ENCODE measurements around the gene P3R3URF.

Gene P3R3URF

GRCh38 chr1:46183926-46184557, 7.8 kb upstream of the P3R3URF start:
- Histone ChIP-seq H3K27ac (ENCODE audit: low read depth, low read length) (peak overlapping the region; percentile 88), H3K4me3 (ENCODE audit: low read depth, low read length) (no peak overlapping the region), H3K27me3 (ENCODE audit: insufficient read depth, low read length) (no peaks in the 10 kb centered on the region), H3K36me3 (ENCODE audit: insufficient read depth, low read length) (no peaks in the 10 kb centered on the region), H2AFZ (ENCODE audit: low read length, unreplicated experiment) (no peak overlapping the region), H3K4me1 (ENCODE audit: control insufficient read depth, insufficient read depth, low read length, unreplicated experiment) (peaks cover 38% of the 10 kb centered on the region), H3K79me2 (ENCODE audit: control insufficient read depth, insufficient read depth, low read length, unreplicated experiment) (no peaks in the 10 kb centered on the region)

- Histone ChIP-seq H3K27me3 (ENCODE audit: insufficient read depth, low read length) (no peaks in the 10 kb centered on the region), H3K4me1 (ENCODE audit: control insufficient read depth, insufficient read depth, low read length, unreplicated experiment) (peaks cover 31% of the 10 kb centered on the region), H3K79me2 (ENCODE audit: control insufficient read depth, insufficient read depth, low read length, unreplicated experiment) (no peaks in the 10 kb centered on the region), H3K36me3 (ENCODE audit: insufficient read depth, low read length) (no peaks in the 10 kb centered on the region), H3K27ac (ENCODE audit: low read depth, low read length) (peak overlapping the region; percentile 88), H2AFZ (ENCODE audit: low read length, unreplicated experiment) (no peak overlapping the region), H3K4me3 (ENCODE audit: low read depth, low read length) (no peak overlapping the region)
These were observed 7.0 kb upstream of the P3R3URF start for GRCh38 chr1:46183079-46183847.

GRCh38 chr1:46181343-46182260, 5.3 kb upstream of the P3R3URF start:
- no peaks in the 10 kb centered on the region for H3K79me2 ChIP-seq (ENCODE audit: control insufficient read depth, insufficient read depth, low read length, unreplicated experiment)
- H2AFZ ChIP-seq (ENCODE audit: low read length, unreplicated experiment): no peak overlapping the region
- H3K4me1 ChIP-seq (ENCODE audit: control insufficient read depth, insufficient read depth, low read length, unreplicated experiment): peaks cover 31% of the 10 kb centered on the region
- H3K27ac ChIP-seq (ENCODE audit: low read depth, low read length): no peak overlapping the region
- no peak overlapping the region for H3K4me3 ChIP-seq (ENCODE audit: low read depth, low read length)
- no peaks in the 10 kb centered on the region for H3K36me3 ChIP-seq (ENCODE audit: insufficient read depth, low read length)
- no peaks in the 10 kb centered on the region for H3K27me3 ChIP-seq (ENCODE audit: insufficient read depth, low read length)

GRCh38 chr1:46180082-46180616, 3.9 kb upstream of the P3R3URF start:
- Histone ChIP-seq H2AFZ (ENCODE audit: low read length, unreplicated experiment) (no peak overlapping the region), H3K27me3 (ENCODE audit: insufficient read depth, low read length) (no peaks in the 10 kb centered on the region), H3K4me3 (ENCODE audit: low read depth, low read length) (no peak overlapping the region), H3K4me1 (ENCODE audit: control insufficient read depth, insufficient read depth, low read length, unreplicated experiment) (peaks cover 31% of the 10 kb centered on the region), H3K36me3 (ENCODE audit: insufficient read depth, low read length) (no peaks in the 10 kb centered on the region), H3K79me2 (ENCODE audit: control insufficient read depth, insufficient read depth, low read length, unreplicated experiment) (no peaks in the 10 kb centered on the region), H3K27ac (ENCODE audit: low read depth, low read length) (no peak overlapping the region)

- H3K27ac ChIP-seq (ENCODE audit: low read depth, low read length): no peak overlapping the region
- no peak overlapping the region for H3K4me3 ChIP-seq (ENCODE audit: low read depth, low read length)
- no peaks in the 10 kb centered on the region for H3K27me3 ChIP-seq (ENCODE audit: insufficient read depth, low read length)
- H3K79me2 ChIP-seq (ENCODE audit: control insufficient read depth, insufficient read depth, low read length, unreplicated experiment): no peaks in the 10 kb centered on the region
- H3K36me3 ChIP-seq (ENCODE audit: insufficient read depth, low read length): no peaks in the 10 kb centered on the region
- peak overlapping the region; percentile 88 for H2AFZ ChIP-seq (ENCODE audit: low read length, unreplicated experiment)
- peaks cover 31% of the 10 kb centered on the region for H3K4me1 ChIP-seq (ENCODE audit: control insufficient read depth, insufficient read depth, low read length, unreplicated experiment)
These were observed 3.1 kb upstream of the P3R3URF start for GRCh38 chr1:46179138-46180081.

- H3K4me1 ChIP-seq (ENCODE audit: control insufficient read depth, insufficient read depth, low read length, unreplicated experiment): peaks cover 29% of the 10 kb centered on the region
- H3K36me3 ChIP-seq (ENCODE audit: insufficient read depth, low read length): no peaks in the 10 kb centered on the region
- H3K27me3 ChIP-seq (ENCODE audit: insufficient read depth, low read length): no peaks in the 10 kb centered on the region
- H2AFZ ChIP-seq (ENCODE audit: low read length, unreplicated experiment): no peak overlapping the region
- no peaks in the 10 kb centered on the region for H3K79me2 ChIP-seq (ENCODE audit: control insufficient read depth, insufficient read depth, low read length, unreplicated experiment)
- H3K4me3 ChIP-seq (ENCODE audit: low read depth, low read length): no peak overlapping the region
- H3K27ac ChIP-seq (ENCODE audit: low read depth, low read length): no peak overlapping the region
These were observed 1.0 kb downstream of the P3R3URF start for GRCh38 chr1:46175243-46175642.

- Histone ChIP-seq H3K27me3 (ENCODE audit: insufficient read depth, low read length) (no peaks in the 10 kb centered on the region), H3K27ac (ENCODE audit: low read depth, low read length) (no peak within 1 kb of the TSS), H3K4me1 (ENCODE audit: control insufficient read depth, insufficient read depth, low read length, unreplicated experiment) (peaks cover 29% of the 10 kb centered on the region), H2AFZ (ENCODE audit: low read length, unreplicated experiment) (no peak within 1 kb of the TSS), H3K36me3 (ENCODE audit: insufficient read depth, low read length) (no peaks in the 10 kb centered on the region), H3K4me3 (ENCODE audit: low read depth, low read length) (no peak within 1 kb of the TSS), H3K79me2 (ENCODE audit: control insufficient read depth, insufficient read depth, low read length, unreplicated experiment) (no peaks in the 10 kb centered on the region)
These were observed 1.6 kb downstream of the P3R3URF start, which contains the start of gene TSPAN1 for GRCh38 chr1:46174448-46175231. TSPAN1 (plus strand) TSS chr1:46175087; CDS start chr1:46181108, 6,021 bp downstream.

GRCh38 chr1:46173361-46173856, 2.9 kb downstream of the P3R3URF start:
- Histone ChIP-seq H3K4me1 (ENCODE audit: control insufficient read depth, insufficient read depth, low read length, unreplicated experiment) (peaks cover 25% of the 10 kb centered on the region), H3K27me3 (ENCODE audit: insufficient read depth, low read length) (no peaks in the 10 kb centered on the region), H3K36me3 (ENCODE audit: insufficient read depth, low read length) (no peaks in the 10 kb centered on the region), H2AFZ (ENCODE audit: low read length, unreplicated experiment) (no peak overlapping the region), H3K27ac (ENCODE audit: low read depth, low read length) (no peak overlapping the region), H3K4me3 (ENCODE audit: low read depth, low read length) (no peak overlapping the region), H3K79me2 (ENCODE audit: control insufficient read depth, insufficient read depth, low read length, unreplicated experiment) (no peaks in the 10 kb centered on the region)

- Histone ChIP-seq H3K4me3 (ENCODE audit: low read depth, low read length) (no peak overlapping the region), H3K4me1 (ENCODE audit: control insufficient read depth, insufficient read depth, low read length, unreplicated experiment) (peaks cover 26% of the 10 kb centered on the region), H3K27ac (ENCODE audit: low read depth, low read length) (no peak overlapping the region), H2AFZ (ENCODE audit: low read length, unreplicated experiment) (no peak overlapping the region), H3K79me2 (ENCODE audit: control insufficient read depth, insufficient read depth, low read length, unreplicated experiment) (no peaks in the 10 kb centered on the region), H3K36me3 (ENCODE audit: insufficient read depth, low read length) (no peaks in the 10 kb centered on the region), H3K27me3 (ENCODE audit: insufficient read depth, low read length) (peaks cover 1% of the 10 kb centered on the region; the same call in 1 of the 2 replicates)
These were observed 4.0 kb downstream of the P3R3URF start for GRCh38 chr1:46172321-46172720.
